DND-41 (cell line): ENCODE results near the gene ERF.

Experiments used
- ATAC-seq: fragments of 200-7000 bp; cut with Tn5 transposase; 3 replicates; pipeline ENCODE4 v1.9.1; 2021; ENCODE audit warnings: low read depth; ENCODE audit not compliant: insufficient read depth
- DNase-seq: peaks from one replicate; pipeline ENCODE4 v3.0.0-alpha.2; 2020
- H2AFZ ChIP-seq: 2 replicates; pipeline ENCODE4 v1.6.0; 2012; ENCODE audit warnings: low read depth, low read length
- H3K27ac ChIP-seq: 2 replicates; pipeline ENCODE4 v1.5.1; 2012; ENCODE audit warnings: low read length, inconsistent platforms
- H3K27me3 ChIP-seq: fragments of 200-600 bp; sonication (generic); 2 replicates; pipeline ENCODE4 v1.6.0; 2012; ENCODE audit warnings: low read length, mild to moderate bottlenecking, inconsistent platforms; ENCODE audit not compliant: insufficient read depth, poor library complexity
- H3K36me3 ChIP-seq: 2 replicates; pipeline ENCODE4 v1.5.1; 2012; ENCODE audit warnings: low read length, inconsistent platforms; ENCODE audit not compliant: insufficient read depth
- H3K4me1 ChIP-seq: 2 replicates; pipeline ENCODE4 v1.5.1; 2012; ENCODE audit warnings: mild to moderate bottlenecking, low read length; ENCODE audit not compliant: insufficient read depth
- H3K4me2 ChIP-seq: 2 replicates; pipeline ENCODE4 v1.6.0; 2012; ENCODE audit warnings: mild to moderate bottlenecking, moderate library complexity, low read length, inconsistent platforms; ENCODE audit not compliant: insufficient read depth
- H3K4me3 ChIP-seq, 2 experiments: fragments of 200-600 bp in 1 of 2; shearing (Covaris generic) in 1 of 2; 2 replicates each; pipeline ENCODE4 v1.5.1; 2012 to 2016; ENCODE audit warnings: inconsistent platforms in 2 of 2, low read length in 2 of 2, mild to moderate bottlenecking in 2 of 2, low read depth in 1 of 2, moderate library complexity in 1 of 2
- H3K79me2 ChIP-seq: 2 replicates; pipeline ENCODE4 v1.6.0; 2012; ENCODE audit warnings: low read length, inconsistent platforms; ENCODE audit not compliant: insufficient read depth
- H3K9ac ChIP-seq: 2 replicates; pipeline ENCODE4 v1.6.0; 2012; ENCODE audit warnings: low read depth, mild to moderate bottlenecking, inconsistent platforms, low read length, moderate library complexity
- H3K9me3 ChIP-seq: 2 replicates; pipeline ENCODE4 v1.5.1; 2012; ENCODE audit warnings: low read length, moderate library complexity, mild to moderate bottlenecking, inconsistent platforms; ENCODE audit not compliant: insufficient read depth, severe bottlenecking
- H4K20me1 ChIP-seq: 2 replicates; pipeline ENCODE4 v1.6.0; 2012; ENCODE audit warnings: low read length; ENCODE audit not compliant: insufficient read depth
- CTCF ChIP-seq: IDR thresholded peaks from 2 replicates; pipeline ENCODE4 v1.5.1; 2012; ENCODE audit warnings: borderline replicate concordance, low read length, moderate library complexity, mild to moderate bottlenecking; ENCODE audit not compliant: poor library complexity, severe bottlenecking; ENCODE audit errors: extremely low read depth
- EZH2 ChIP-seq: IDR thresholded peaks from 3 replicates; pipeline ENCODE4 v1.6.1; 2012; ENCODE audit warnings: borderline replicate concordance, low read depth, mild to moderate bottlenecking, moderate library complexity, low read length, inconsistent platforms; ENCODE audit not compliant: severe bottlenecking

The ERF gene

GRCh38 chr19:42204664-42205063, 50.3 kb downstream of the ERF start:
- no peak for DNase-seq
- peaks cover 73% of the 10 kb centered on the region for H3K36me3 ChIP-seq
- ATAC-seq: no peak
- H3K27ac ChIP-seq: no peak overlapping the region
- no peak for TF ChIP-seq CTCF
- TF ChIP-seq EZH2: no peak
- H3K4me3 ChIP-seq: no peak overlapping the region
- H3K4me1 ChIP-seq: peaks cover 32% of the 10 kb centered on the region
- H3K4me2 ChIP-seq: no peak overlapping the region
- H3K9me3 ChIP-seq: no peaks in the 10 kb centered on the region
- peaks cover 25% of the 10 kb centered on the region for H3K79me2 ChIP-seq
- no peak overlapping the region for H2AFZ ChIP-seq
- H3K27me3 ChIP-seq: no peaks in the 10 kb centered on the region
- no peak overlapping the region for H3K9ac ChIP-seq
- H4K20me1 ChIP-seq: peaks cover 11% of the 10 kb centered on the region; the same call in 1 of the 2 replicates

- no peak overlapping the region for H3K4me3 ChIP-seq
- H3K36me3 ChIP-seq: peaks cover 66% of the 10 kb centered on the region
- no peak overlapping the region for H3K4me2 ChIP-seq
- DNase-seq (no peak), ATAC-seq (no peak)
- H3K27me3 ChIP-seq: no peaks in the 10 kb centered on the region
- TF ChIP-seq EZH2 (no peak), CTCF (no peak)
- peaks cover 42% of the 10 kb centered on the region for H3K4me1 ChIP-seq
- H3K9ac ChIP-seq: no peak overlapping the region
- peaks cover 25% of the 10 kb centered on the region for H3K79me2 ChIP-seq
- peaks cover 14% of the 10 kb centered on the region for H4K20me1 ChIP-seq
- H3K9me3 ChIP-seq: no peaks in the 10 kb centered on the region
- no peak overlapping the region for H3K27ac ChIP-seq
- no peak overlapping the region for H2AFZ ChIP-seq
These were observed 51.2 kb downstream of the ERF start for GRCh38 chr19:42203700-42204099.

- no peak overlapping the region for H3K4me2 ChIP-seq
- 0 out of 2 replicates have a peak overlapping the region, but pooled peaks have one; percentile 8 for H3K27ac ChIP-seq
- no peaks in the 10 kb centered on the region for H3K27me3 ChIP-seq
- no peak for TF ChIP-seq EZH2
- TF ChIP-seq CTCF: no peak
- no peak overlapping the region for H2AFZ ChIP-seq
- no peak for DNase-seq
- no peak overlapping the region for H3K4me3 ChIP-seq
- H3K4me1 ChIP-seq: peaks cover 45% of the 10 kb centered on the region
- H4K20me1 ChIP-seq: peaks cover 14% of the 10 kb centered on the region
- H3K79me2 ChIP-seq: peaks cover 21% of the 10 kb centered on the region
- ATAC-seq: no peak
- peaks cover 62% of the 10 kb centered on the region for H3K36me3 ChIP-seq
- no peaks in the 10 kb centered on the region for H3K9me3 ChIP-seq
- H3K9ac ChIP-seq: no peak overlapping the region
These were observed 52.5 kb downstream of the ERF start for GRCh38 chr19:42202290-42202880.
